AG04450 (cell line): Measurements from ENCODE around the gene RWDD4. TPM values are rescaled to one million over a fixed set of nuclear protein-coding genes. Genes with fewer than 3 reads are reported as not detected.

Source experiments
- CTCF ChIA-PET: fragments of 300-600, 350-600 bp; formaldehyde crosslinking; extraction: SDS; loops from one replicate; lab custom pipeline; 2022; ENCODE audit warnings: antibody characterized with exemption, inconsistent platforms; lab: Charles Lee
- POLR2A ChIA-PET: fragments of 350-600 bp; formaldehyde crosslinking; extraction: SDS; loops from one replicate; lab custom pipeline; 2021; ENCODE audit warnings: antibody characterized with exemption, inconsistent platforms; lab: Yijun Ruan, JAX
- DNase-seq: peaks from one replicate; pipeline ENCODE4 v3.0.0-alpha.2; 2011; ENCODE audit warnings: low read depth, low spot score
- H3K27ac ChIP-seq: one replicate; pipeline ENCODE4 v1.5.1; 2012; ENCODE audit warnings: low read depth, low read length, control low read depth
- H3K27me3 ChIP-seq: one replicate; pipeline ENCODE4 v1.6.0; 2012; ENCODE audit warnings: low read length; ENCODE audit not compliant: control insufficient read depth, insufficient read depth
- H3K4me3 ChIP-seq: 2 replicates; pipeline ENCODE4 v1.5.1; 2011; ENCODE audit warnings: mild to moderate bottlenecking, low read depth, low read length, control low read depth
- H3K9me3 ChIP-seq: 2 replicates; pipeline ENCODE4 v1.5.1; 2012; ENCODE audit warnings: low read length; ENCODE audit not compliant: control insufficient read depth, insufficient read depth
- polyA plus RNA-seq: library from polyadenylated mRNA; depleted of rRNA; stranded (reverse); fragments of >200 nt; gene quantifications from 2 replicates; pipeline ENCODE4 v1.2.3, GENCODE V29; 2011
- TF ChIP-seq, protein P1 (sequence below): IDR thresholded peaks from 2 replicates; pipeline ENCODE4 v1.5.1; 2011; ENCODE audit warnings: low read depth, low read length, control low read depth, inconsistent platforms

The RWDD4 gene
- polyA plus RNA-seq, 1 experiment: 17.0 TPM

DNA sequence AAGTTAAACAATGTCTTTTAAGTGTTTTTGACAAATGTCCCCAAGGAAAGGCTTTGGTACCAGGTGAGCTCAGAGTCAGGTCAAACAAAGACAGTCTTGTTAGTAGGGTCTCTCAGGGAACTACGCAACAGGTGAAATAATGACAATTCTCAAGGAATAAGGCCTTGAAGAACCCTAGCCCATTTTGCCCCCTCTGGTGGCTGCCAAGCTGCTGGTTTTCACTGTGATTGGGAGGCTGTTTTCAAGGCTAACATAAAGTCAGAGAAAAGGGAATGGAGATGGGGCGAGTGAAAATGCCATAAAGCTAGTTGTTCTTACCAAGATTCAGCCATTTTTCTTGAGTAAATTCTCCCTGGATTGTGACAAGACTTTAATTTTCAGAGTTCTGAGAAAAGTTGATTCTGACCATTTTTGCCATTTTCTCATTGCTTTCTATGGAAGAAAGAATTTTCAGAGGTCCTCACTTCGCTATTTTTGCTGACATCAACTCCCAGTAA is 58.7 kb downstream of the RWDD4 start:
- Histone ChIP-seq H3K9me3 (no peaks in the 10 kb centered on the region), H3K4me3 (no peak overlapping the region), H3K27ac (no peak overlapping the region), H3K27me3 (no peaks in the 10 kb centered on the region)
- POLR2A ChIA-PET: no interaction called here
- TF ChIP-seq, protein P1, sequence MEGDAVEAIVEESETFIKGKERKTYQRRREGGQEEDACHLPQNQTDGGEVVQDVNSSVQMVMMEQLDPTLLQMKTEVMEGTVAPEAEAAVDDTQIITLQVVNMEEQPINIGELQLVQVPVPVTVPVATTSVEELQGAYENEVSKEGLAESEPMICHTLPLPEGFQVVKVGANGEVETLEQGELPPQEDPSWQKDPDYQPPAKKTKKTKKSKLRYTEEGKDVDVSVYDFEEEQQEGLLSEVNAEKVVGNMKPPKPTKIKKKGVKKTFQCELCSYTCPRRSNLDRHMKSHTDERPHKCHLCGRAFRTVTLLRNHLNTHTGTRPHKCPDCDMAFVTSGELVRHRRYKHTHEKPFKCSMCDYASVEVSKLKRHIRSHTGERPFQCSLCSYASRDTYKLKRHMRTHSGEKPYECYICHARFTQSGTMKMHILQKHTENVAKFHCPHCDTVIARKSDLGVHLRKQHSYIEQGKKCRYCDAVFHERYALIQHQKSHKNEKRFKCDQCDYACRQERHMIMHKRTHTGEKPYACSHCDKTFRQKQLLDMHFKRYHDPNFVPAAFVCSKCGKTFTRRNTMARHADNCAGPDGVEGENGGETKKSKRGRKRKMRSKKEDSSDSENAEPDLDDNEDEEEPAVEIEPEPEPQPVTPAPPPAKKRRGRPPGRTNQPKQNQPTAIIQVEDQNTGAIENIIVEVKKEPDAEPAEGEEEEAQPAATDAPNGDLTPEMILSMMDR: peak; percentile 62
- CTCF ChIA-PET: interaction anchor here (0.6 to 3.1 kb wide), 13 partner anchors 10 to 138 kb away, joined by 3 to 17 read pairs (median 3); no protein-coding TSS in a partner anchor
- no peak for DNase-seq

DNA sequence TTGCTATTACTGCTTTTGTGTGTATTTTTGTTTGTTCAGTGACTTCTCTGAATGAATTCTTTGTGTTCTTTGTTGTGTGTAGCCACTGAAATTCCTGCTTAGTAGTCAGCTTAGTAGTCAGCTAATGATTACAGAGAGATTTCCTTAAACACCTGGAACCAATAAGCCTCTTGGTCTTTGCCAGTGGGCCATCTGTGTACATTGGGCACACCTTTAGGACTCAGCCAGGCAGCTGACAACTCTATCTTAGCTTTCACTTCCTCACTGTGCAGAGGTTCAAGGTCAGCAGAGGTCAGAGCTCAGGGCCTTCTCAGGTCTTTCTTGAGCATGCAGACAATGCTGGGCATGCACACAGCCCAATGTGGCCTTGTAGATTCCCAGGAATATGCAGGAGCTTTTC is 59.3 kb downstream of the RWDD4 start:
- ChIA-PET POLR2A (no interaction called here), CTCF (interaction anchor here (1.0 to 3.1 kb wide), 8 partner anchors 12 to 138 kb away, joined by 3 to 17 read pairs (median 7); no protein-coding TSS in a partner anchor)
- H3K9me3 ChIP-seq: no peaks in the 10 kb centered on the region
- no peak for DNase-seq
- TF ChIP-seq, protein P1: no peak
- no peak overlapping the region for H3K27ac ChIP-seq
- H3K27me3 ChIP-seq: no peaks in the 10 kb centered on the region
- H3K4me3 ChIP-seq: no peak overlapping the region

DNA sequence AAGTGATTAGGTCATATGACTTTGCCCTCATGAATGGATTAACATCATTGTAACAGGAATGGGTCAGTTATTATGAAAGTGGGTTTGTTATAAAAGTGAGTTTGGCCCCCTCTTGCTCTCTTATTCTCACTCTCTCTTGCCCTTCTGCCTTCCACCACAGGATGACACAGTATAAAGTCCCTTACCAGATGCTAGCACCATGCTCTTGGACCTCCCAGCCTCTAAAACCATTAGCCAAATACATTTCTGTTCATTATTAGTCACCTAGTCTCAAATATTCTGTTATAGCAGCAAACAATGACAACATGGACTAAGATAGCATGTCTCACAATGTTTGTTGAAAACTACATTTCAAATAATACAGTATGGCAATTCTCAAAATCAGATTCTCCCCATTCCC is 59.7 kb downstream of the RWDD4 start:
- CTCF ChIA-PET: interaction anchor here (1.2 to 3.1 kb wide), 5 partner anchors 11 to 137 kb away, joined by 3 to 17 read pairs (median 9); no protein-coding TSS in a partner anchor
- POLR2A ChIA-PET: no interaction called here
- no peaks in the 10 kb centered on the region for H3K27me3 ChIP-seq
- no peak overlapping the region for H3K4me3 ChIP-seq
- DNase-seq: no peak
- H3K27ac ChIP-seq: no peak overlapping the region
- H3K9me3 ChIP-seq: no peaks in the 10 kb centered on the region
- TF ChIP-seq, protein P1: no peak

DNA sequence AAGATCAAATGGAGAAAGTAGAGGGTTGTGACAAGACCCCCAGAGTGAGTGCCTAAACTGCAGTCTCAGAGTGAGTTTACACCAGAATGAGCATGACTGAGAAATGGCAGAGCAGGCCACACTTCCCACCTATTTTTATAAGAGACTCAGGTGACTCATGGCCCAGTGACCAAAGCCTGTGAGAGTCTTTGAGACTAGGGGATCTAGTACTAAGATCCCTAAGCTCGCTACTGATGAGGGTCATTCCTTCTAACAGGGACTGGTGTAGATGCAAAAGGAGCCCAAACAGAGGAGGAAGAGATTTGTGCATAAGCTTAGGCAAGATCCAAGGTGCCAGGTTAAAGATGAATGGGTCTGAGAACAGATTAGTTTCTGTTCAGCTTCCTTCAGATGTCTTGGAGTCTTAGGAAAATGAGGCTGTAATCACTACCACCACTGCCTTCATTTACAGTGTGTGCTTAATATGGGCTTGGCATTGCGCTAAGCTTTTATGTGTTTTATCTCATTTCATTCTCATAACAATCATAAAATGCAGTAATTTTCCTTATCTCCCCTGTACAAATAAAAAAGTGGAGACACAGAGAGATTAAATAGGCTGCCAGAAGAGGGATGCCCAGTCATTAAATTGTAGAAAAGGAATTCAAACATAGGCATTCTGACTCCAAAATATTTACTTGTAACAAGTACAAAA is 62.8 kb downstream of the RWDD4 start:
- Histone ChIP-seq H3K27ac (no peak overlapping the region), H3K27me3 (no peaks in the 10 kb centered on the region), H3K9me3 (no peaks in the 10 kb centered on the region), H3K4me3 (no peak overlapping the region)
- TF ChIP-seq, protein P1: no peak
- DNase-seq: no peak
- ChIA-PET CTCF (no interaction called here), POLR2A (no interaction called here)

DNA sequence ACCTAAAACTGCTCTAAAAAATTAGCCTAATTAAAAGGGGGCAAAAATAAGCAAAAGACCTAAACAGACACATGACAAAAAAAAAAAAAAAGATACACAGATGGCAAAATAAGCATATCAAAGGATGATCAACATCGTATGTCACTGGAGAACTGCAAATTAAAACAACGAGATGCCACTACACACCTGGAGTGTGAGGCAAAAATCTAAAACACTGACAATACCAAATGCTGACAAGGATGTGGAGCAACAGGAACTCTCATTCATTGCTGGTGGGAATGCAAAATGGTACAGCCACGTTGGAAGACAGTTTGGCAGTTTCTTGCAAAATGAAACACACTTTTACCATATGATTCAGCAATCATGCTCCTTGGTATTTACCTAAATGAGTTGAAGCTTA is 64.2 kb downstream of the RWDD4 start:
- Histone ChIP-seq H3K27me3 (no peaks in the 10 kb centered on the region), H3K4me3 (no peak overlapping the region), H3K9me3 (no peaks in the 10 kb centered on the region), H3K27ac (no peak overlapping the region)
- TF ChIP-seq, protein P1: no peak
- no peak for DNase-seq
- POLR2A ChIA-PET: no interaction called here
- CTCF ChIA-PET: no interaction called here
